HG03558 (cell line): ENCODE results near the gene PHC2.

Experiments
- ATAC-seq: cut with Tn5 transposase; IDR thresholded peaks from one replicate; pipeline ENCODE4 v1.9.1; 2021; ENCODE audit warnings: moderate number of reproducible peaks; ENCODE audit not compliant: unreplicated experiment; ENCODE audit errors: extremely low read depth

PHC2 gene

GRCh38 chr1:33426916-33427315, 4.0 kb downstream of the PHC2 start:
- ATAC-seq: no peak

GRCh38 chr1:33425900-33426299, 5.0 kb downstream of the PHC2 start:
- no peak for ATAC-seq

- ATAC-seq: no peak
Observed at GRCh38 chr1:33424610-33425009, 6.3 kb downstream of the PHC2 start.

- no peak for ATAC-seq
Observed at GRCh38 chr1:33424205-33424604, 6.7 kb downstream of the PHC2 start.

- no peak for ATAC-seq
Observed at GRCh38 chr1:33420870-33421775, 9.8 kb downstream of the PHC2 start.

GRCh38 chr1:33418811-33419210, 12.1 kb downstream of the PHC2 start:
- ATAC-seq: no peak

- no peak for ATAC-seq
Observed at GRCh38 chr1:33414879-33415278, 16.0 kb downstream of the PHC2 start.

GRCh38 chr1:33410091-33410701, 20.7 kb downstream of the PHC2 start:
- ATAC-seq: no peak

- no peak for ATAC-seq
Observed at GRCh38 chr1:33408093-33408436, 22.8 kb downstream of the PHC2 start.

GRCh38 chr1:33407352-33408092, 23.4 kb downstream of the PHC2 start:
- no peak for ATAC-seq

- no peak for ATAC-seq
Observed at GRCh38 chr1:33402206-33402605, 28.7 kb downstream of the PHC2 start.

GRCh38 chr1:33401471-33401870, 29.4 kb downstream of the PHC2 start:
- no peak for ATAC-seq

GRCh38 chr1:33400153-33400911, 30.6 kb downstream of the PHC2 start:
- ATAC-seq: no peak

GRCh38 chr1:33399375-33399774, 31.5 kb downstream of the PHC2 start:
- no peak for ATAC-seq

- no peak for ATAC-seq
Observed at GRCh38 chr1:33397994-33398393, 32.9 kb downstream of the PHC2 start.

- ATAC-seq: no peak
Observed at GRCh38 chr1:33397125-33397506, 33.8 kb downstream of the PHC2 start.

GRCh38 chr1:33396188-33397124, 34.4 kb downstream of the PHC2 start:
- no peak for ATAC-seq

- no peak for ATAC-seq
Observed at GRCh38 chr1:33394770-33395169, 36.1 kb downstream of the PHC2 start.

GRCh38 chr1:33393991-33394390, 36.9 kb downstream of the PHC2 start:
- no peak for ATAC-seq
